ENCODE measurements around the gene DZIP1. TPM values are rescaled to one million over a fixed set of nuclear protein-coding genes. Genes with fewer than 3 reads are reported as not detected.
"Not testable (repeated sequence)": the region's sequence is repeated elsewhere in the genome, so short reads cannot be mapped to it uniquely, and the experiment has no call there.

The DZIP1 gene
- total RNA-seq, 1 donor from 2014 or later: 5.3 TPM

DNA sequence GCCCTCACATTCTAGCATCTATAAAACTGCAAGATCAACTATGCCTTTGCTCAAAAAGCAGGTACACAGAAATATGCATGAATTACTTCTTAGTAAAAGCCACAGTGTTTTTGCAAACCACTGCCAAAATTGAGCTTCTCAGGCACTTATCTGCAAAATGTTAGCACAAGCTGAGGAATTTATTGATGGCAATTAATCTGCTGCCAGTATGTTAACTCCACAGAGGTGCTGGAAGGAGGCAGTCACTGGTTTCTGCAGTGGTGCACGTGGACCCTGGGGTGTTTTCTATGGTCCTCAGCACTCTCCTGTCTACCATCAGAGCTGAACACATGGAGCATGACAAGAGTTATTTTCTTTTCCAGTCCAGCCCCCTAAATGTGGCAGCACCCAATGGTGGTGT lies 47.8 kb downstream of the DZIP1 start:
- no peak for DNase-seq

DNA sequence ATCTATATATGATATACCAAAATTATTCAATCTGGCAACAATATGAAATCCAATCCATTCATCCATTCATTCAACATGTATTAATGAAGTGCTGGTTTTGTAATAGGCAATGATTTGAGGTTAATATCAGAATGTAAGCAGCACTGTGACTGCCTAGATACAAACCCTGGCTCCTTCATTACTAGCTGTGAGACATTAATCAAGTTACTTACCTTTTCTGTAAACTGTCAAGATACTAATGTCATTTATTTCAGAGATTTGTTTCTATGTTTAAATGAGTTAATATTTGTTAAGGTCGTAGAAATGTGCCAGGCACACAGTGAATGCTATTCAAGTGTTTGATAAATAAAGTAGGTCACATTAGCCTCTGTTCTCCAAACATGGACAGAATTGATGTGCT lies 51.0 kb downstream of the DZIP1 start:
- no peak for DNase-seq

DNA sequence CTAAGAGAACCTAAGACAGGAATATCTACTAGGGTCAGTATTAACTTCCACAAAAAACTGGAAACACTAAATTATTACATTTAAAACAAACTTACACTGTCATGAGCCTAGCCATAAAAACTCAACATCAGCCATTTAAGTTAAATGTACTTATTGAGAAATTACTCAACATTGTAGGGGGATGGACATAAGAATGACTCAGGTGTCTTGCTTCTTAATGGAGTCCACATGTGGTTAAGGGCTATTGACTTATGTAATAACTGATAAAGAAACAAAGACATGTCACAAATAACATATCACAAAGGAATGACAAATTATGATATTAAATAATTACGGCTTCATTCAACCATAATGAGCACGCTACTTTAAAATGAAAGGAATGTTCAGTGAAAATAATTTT lies 55.8 kb downstream of the DZIP1 start:
- no peak for DNase-seq

DNA sequence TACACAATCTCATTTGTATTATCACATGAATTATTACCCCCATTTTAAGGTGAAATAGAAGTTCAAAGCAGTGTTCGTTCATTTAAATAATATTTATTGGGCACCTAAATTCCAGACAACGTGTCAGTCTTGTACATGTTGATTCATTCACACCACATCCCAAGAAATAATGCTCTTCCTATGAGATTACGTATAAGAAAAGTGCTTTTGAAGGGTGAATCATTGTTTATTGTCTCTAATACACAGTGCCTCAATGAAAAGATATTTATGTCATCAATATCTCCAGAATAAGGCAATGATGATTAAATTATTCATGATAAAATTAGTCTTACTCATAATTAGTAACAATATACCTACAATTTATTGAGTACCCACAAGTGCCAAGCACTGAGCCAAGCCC lies 56.4 kb downstream of the DZIP1 start:
- no peak for DNase-seq

DNA sequence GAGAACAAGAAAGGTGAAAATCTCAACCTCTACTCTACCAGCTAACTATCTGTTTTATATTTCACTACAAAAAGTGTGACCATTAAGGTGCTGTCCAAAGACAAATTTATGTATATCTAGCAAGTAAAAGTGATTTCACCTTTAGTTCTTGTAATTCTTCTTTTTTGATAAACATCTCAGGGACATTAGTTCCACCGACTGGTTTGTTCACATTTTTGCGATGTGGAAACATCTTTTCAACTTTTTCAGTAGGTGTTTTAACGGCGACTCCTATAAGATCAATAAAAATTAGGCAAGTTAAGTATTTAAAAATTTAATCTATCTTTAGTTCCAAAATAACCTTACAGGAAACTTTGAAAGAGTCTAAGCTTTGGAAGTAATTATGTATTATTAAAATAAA lies 58.6 kb downstream of the DZIP1 start:
- DNase-seq: no peak

DNA sequence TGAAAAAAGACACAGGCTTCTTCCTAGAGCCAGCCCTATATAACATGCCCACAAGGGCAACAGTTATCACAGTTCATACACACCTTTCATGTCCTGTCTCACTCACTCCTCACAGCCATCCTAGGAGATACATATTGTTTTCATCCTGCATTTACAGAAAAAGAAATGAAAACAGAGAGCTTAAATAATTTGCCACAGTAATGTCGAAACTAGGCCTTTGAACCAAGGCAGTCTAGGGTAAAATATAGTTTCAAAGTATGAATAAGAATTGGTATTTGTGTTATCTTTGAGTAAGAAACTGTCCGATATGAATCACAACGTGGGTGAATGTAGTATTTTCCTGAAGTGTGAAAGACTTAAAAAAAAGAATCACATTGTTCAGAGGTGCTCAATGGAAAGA lies 65.2 kb downstream of the DZIP1 start:
- DNase-seq: no peak

DNA sequence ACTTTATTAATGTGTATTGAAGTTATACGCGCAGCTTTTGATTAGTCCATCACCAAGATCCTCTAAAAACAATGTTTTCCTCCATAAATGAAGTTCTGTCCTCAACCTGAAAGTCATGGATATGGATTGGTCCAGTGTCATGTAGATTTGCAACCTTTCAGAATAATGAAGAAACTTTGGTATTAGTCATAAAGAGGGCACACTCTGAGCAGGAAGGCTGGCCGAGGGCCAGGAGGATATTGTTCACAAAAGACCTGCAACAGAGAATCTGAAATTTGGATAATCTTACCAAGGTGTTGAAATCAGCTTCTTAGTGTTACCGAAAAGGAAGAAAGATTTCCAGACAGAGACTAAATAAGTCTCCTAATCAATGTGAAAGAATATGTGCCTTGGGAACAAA lies 71.3 kb downstream of the DZIP1 start:
- peak; percentile 46 for DNase-seq

DNA sequence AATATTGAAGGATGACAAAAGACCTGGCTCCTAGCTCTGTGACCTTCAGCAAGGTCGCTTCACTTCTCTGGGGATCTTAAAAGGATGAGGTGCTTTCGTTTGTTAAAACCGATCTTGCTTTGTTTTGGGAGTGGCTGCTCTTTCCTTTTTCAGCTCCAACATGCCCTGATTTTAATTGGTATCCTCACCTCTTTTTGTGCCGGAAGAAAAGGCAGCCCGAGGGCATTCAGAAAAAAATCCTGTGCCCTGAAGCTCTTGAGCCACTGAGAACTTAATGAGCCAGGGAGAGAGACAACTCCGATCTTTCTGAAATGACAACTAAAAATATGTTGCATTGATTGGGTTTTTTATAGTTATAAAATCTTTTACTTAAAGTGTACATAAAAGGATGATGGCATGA lies 72.6 kb downstream of the DZIP1 start:
- DNase-seq: no peak

DNA sequence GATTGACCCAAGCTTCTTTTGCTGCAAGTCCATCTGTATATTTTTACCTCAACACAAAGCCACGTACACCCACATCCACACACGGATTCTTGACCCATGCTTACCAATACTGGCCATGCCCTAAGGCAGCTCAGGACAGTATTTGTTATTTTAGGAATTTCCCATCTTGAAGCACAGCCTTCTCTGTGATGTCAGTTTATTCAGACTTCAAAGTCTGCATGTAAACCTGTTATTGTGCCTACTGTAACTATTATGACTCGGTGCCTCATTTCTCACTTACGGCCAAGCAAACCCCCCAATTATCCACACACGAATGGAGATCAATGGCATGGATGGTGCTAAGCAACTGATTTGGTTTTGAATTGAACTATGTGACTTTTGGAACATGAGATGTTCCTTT lies 74.5 kb downstream of the DZIP1 start:
- no peak for DNase-seq

DNA sequence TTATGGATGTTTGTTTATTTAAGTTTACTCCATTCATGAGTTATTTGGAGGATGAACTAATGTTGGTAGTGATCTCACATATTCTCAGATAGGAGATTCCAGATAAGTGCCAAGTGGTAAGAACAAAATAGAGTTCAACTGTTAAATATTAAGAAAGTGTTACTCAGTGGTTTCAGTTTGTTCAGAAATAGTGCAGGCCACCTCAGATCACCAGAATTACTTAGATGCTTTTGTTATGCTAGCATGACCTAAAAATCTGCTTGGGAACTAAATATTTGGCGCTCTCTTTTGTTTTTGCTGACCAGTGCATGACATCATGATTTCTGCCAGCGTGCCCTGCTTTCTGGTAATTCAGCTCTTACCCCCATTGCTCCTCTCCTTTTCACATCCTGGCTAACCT lies 76.4 kb downstream of the DZIP1 start:
- no peak for DNase-seq

DNA sequence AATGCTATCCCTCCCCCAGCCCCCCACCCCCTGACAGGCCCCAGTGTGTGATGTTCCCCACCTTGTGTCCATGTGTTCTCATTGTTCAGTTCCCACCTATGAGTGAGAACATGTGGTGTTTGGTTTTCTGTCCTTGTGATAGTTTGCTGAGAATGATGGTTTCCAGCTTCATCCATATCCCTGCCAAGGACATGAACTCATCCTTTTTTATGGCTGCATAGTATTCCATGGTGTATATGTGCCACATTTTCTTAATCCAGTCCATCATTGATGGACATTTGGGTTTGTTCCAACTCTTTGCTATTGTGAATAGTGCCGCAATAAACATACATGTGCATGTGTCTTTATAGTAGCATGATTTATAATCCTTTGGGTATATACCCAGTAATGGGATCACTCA lies 78.7 kb downstream of the DZIP1 start:
- DNase-seq: not testable (repeated sequence)

DNA sequence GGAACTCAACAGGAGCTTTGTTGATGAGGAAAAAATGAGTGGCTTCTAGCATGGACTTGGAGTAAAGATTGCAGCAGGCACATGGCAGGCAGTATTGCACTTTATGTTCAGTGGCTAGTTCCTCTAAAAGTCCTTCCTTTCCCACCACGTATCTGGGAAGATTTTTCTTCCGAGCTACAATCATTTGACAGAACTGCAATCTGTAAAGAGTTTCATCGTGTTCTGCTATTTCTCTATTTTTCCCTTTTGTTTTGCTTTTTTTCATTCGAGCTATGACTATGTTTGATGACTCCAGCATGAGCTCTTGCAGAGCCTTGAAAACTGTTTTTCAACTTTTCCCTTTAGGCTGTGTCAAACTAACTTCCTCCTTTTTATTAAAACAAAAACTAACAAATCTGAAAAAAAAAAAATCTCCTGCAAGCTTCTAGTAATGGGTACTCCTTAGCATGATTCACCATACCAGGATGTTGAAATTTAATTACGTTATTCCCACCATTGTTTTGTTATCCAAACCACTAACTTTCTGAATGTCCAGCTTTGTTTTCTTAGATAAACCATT lies 79.7 kb downstream of the DZIP1 start:
- peak; percentile 66 for DNase-seq

DNA sequence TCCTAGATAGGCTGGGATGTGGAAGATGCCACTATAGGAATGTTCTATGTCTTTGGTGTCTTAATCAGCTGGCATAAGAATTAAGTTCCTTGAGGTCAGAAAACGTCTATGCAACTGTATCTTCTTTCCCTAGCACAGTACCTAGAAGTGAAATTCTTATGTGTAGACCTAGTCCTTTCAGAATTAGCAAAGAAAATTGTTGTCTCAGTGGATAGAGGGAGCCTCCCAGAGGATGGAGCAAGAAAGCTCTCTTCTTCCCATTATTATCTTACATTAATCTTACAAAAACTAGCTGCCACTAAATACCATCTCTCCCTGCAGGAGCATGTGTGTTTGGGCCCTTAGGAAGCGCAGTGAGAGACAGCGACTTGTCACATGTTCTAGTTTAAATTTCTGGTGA lies 80.4 kb downstream of the DZIP1 start:
- DNase-seq: no peak

DNA sequence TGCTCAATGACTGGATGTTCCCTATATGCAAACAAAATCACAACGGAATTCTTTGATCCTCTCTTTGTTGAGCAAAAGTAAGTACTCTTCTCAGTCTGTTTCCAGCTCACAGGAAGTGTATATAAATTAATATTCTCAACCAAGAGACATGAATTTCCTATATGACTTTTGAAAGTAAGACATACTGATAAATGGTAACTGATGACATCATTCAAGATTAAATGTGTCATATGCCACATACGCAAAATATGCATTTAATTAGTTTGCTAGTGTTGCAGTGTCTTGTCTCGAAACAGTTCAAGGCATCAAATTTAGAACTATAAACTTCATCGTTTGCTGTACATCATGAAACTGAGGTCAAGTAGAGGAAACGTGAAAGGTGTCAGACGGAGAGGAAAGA lies 84.1 kb downstream of the DZIP1 start:
- no peak for DNase-seq

DNA sequence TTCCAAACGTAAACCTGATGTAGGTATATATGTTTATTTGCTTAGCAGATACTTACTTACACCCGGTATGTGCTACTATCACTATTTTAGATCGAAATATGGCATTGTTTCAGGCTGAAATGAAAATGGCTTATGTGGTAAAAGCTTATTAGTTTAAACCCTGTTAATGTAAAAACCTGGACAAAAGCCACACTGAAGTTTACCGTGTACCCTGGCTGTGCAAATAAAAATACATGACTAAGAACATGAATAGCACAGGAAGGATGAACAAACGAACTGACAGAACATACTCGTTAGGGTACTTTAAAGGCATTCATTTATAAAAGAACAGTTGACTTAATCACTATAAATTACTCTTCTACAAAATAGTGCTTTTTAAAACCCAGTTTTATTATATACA lies 85.4 kb downstream of the DZIP1 start:
- DNase-seq: no peak

DNA sequence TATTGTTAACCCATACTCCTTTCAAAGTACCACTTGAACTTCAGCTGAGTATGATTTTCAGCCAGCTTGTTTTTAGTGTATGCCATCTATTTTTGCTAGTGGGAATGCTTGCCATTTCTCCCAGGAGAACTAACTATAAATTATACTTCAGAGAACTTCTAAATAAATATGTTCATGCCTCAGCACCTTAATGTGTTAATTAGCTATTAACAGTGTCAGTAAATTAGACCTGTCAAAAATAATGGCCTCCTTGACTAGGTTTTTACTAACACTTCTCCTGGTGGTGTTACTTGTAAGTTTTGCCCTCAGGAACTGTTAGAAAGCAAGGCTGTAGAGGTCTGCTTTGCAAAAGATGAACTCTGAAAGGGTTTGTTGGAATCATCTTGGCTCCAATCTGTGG lies 87.5 kb downstream of the DZIP1 start:
- DNase-seq: no peak

DNA sequence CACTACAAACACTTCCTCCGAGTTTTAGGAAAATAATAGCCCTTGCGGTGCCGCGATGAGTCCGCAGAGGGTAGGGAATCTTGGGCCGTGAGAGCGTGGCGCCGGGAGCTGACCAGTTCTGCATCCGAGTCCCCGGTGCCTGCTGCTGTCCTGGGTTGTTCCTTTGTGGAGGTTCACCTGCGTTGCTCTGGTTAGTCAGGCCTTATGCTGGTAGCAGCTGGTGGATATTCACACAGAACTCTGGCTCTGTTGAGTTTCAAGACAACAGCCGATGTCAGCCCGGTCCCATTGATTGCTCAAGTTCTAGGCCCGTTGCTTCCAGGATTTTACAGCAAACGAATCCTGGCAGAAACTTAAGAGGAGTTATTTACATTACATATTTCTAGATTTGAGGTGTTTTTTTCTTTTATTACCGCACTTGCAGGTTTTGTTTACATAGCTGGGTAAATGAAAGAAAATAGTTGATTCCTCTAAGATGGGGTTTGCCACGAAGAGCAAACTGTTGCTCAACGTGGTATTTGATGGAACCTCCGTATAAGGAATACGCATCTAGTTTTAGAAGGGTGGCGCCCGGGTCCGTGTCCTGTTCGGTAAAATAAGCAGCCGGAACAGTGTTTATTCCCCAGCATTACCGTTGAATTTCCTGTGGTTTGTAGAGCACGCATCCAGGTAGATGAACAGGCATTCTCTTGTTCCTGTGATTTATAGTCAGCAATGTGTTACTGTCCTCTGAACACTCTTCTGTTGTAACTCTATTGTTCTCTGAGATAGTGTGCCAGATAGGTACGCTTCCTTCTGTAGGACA lies 90.7 kb downstream of the DZIP1 start:
- peak; percentile 19 for DNase-seq

DNA sequence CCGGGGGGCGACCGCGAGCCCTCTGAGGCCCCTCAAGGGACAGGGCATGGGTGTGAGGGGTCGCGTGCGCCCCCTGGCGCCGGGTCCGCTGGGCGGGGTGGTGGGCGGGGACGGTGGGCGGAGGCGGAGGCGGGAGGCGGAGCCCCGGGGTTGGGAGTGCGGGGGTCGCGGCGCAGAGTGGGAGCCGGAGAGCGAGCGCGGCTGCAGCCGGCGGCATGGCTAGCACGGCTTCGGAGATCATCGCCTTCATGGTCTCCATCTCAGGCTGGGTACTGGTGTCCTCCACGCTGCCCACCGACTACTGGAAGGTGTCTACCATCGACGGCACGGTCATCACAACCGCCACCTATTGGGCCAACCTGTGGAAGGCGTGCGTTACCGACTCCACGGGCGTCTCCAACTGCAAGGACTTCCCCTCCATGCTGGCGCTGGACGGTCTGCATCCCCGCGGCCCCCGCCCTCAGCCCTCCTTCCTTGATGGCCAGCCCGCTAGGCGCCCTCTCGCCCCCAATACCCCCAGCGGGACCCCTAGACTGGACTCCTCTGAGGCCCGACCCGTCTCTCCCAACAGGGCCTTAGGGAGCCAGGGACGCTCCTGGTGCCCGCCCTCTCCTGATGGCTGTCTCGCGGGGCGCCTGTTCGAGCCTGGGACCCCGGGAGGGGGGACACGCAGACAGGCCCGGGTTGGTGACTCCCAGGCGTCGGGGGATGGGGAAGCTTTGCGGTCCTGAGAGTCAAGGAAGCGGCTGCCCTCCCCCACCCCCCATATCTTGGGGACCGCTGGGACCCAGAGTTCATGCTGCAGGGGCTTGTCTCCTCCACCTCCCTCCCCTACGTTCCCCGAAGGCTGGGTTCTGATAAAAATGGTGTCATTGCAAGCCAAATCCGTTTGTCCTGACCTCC lies 91.7 kb downstream of the DZIP1 start, which contains the start of gene CLDN10:
Gene CLDN10 (plus strand): TSS at position 182 of the 903 bp plus-strand sequence. CDS start 34 bp downstream, at position 216.
- no peak for DNase-seq

DNA sequence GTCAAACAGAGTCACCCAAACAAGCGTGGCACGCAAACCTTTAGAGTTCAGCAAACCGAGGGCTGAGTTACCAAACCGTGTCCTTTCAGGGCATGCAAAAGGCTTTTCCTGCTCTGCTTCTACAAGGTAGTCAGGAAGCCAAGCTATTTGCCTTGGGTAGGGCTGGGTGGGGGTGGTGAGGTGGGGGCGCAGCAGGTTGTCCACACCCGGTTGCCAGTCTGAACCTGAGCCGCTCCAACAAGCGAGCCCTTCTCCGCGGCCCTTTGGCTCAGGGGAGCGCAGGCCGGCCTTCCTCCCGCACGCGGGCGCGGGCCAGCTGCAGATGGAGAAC lies 92.3 kb downstream of the DZIP1 start:
- no peak for DNase-seq

DNA sequence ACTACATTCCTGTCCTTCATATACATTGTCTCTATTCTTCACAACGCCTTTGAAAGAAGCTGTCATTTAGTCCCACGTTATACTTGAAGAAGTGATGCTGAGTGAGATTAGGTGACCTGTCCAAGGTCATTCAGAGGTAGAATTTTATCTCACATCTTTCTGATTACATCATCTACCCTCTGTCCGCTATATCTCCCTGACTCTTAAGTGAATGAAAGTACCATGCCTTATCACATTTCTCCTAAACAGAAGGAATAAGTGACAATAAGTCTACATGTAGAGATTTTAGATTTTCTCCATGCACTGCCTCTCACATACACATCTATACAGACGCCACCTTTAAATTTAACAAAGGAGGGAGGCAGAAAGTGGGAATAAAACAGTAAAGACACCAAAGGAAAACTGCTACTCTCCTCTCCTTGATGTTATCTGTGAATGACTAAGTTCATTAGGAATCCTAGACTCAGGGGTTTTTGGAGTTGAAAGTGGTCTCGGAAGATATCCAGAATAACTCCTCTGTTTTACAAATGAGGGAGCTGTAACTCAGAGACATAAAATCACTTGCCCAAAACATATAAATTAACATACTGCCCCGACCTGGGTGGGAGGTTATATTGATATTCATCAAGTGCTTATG lies 96.9 kb downstream of the DZIP1 start:
- DNase-seq: no peak

DNA sequence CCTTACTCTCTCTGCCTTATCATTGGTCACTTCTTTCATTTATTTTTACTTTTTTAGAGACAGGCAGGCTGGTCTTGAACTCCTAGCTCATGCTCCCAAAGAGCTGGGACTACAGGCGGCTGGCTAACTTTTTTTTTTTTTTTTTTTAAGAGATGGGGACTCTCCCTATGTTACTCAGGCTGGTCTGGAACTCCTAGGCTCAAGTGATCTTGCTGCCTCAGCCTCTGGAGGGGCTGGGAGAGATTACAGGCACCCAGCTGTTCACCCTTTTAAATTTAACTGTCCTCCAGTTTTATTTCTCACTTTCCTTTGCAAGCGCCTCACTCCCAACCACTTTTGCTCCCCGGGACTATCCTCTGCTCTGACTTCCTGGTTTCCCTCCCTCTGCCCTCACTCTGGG lies 97.6 kb downstream of the DZIP1 start:
- DNase-seq: no peak

DNA sequence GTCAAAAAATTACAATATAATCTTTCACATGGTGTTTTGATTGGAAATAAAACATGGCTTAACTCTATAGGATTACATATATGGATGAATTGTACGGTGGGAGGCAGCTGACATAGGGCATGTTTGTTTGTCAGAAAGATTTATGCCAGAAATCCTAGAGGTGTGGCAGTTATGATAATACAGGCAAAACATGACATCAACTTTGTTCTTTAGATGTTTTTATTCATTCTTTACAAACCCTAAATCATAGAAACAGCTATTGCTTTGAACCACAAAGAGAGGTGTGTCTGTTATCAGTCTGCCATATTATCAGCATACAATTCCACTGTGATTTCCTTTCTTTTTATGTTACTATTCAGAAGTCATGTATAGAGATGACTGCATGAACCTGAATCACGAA lies 100.2 kb downstream of the DZIP1 start:
- DNase-seq: no peak

DNA sequence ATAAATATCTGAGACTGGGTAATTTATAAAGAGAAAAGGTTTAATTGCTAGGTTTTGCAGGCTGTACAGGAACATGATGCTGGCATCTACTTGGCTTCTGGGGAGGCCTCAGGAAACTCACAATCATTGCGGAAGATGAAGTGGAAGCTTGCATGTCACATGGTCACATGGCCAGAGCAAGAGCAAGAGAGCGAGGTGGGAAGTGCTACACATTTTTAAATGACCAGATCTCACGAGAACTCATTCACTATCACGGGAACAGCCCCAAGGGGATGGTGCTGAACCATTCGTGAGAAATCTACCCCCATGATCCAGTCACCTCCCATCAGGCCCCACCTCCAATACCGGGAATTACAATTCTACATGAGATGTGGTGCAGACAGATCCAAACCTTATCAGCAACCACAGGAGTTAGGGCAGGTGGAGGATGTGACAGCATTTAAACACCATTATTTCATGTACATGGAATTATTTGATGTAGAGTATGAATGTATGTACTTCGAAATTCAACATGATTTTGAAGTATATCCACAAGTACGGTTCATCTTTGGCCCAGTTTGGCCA lies 102.5 kb downstream of the DZIP1 start:
- no peak for DNase-seq

Measured in dermis blood vessel endothelial cell (primary cell).